CD4-positive, alpha-beta T cell (primary cell): ENCODE results near the gene ANTXR1. TPM values are rescaled to one million over a fixed set of nuclear protein-coding genes. Genes with fewer than 3 reads are reported as not detected.

ENCODE experiments used
- ATAC-seq: fragments of 200-7000 bp; cut with Tn5 transposase; one replicate; pipeline ENCODE4 v1.10.0; 2022; ENCODE audit warnings: mild to moderate bottlenecking; ENCODE audit not compliant: poor library complexity
- CTCF ChIA-PET: fragments of 350-600 bp; sonication (Branson Sonifier 250); formaldehyde crosslinking; loops from one replicate; lab custom pipeline; 2021; ENCODE audit warnings: antibody characterized with exemption, inconsistent platforms; lab: Charles Lee
- POLR2A ChIA-PET: fragments of 350-600 bp; sonication (Branson Sonifier 250); formaldehyde crosslinking; loops from one replicate; lab custom pipeline; 2021; ENCODE audit warnings: antibody characterized with exemption, inconsistent platforms; lab: Charles Lee
- DNase-seq, 14 experiments: peaks; one replicate each; pipeline ENCODE4 v3.0.0-alpha.2; 2013 to 2020; ENCODE audit warnings: mixed read lengths in 2 of 14
- H3K27ac ChIP-seq, 2 donors: one replicate each; pipeline versions ENCODE4 v1.5.1 to v1.7.0; 2013; ENCODE audit warnings: low read length in 2 of 2, low read depth in 1 of 2, mild to moderate bottlenecking in 1 of 2
- H3K27me3 ChIP-seq, 2 experiments: 1 replicate in 1 of 2; 2 replicates in 1 of 2; pipeline versions ENCODE4 v1.6.1 to v1.7.0; 2013; ENCODE audit warnings: low read length in 2 of 2, control low read depth in 1 of 2, mild to moderate bottlenecking in 1 of 2, moderate library complexity in 1 of 2; ENCODE audit not compliant: insufficient read depth in 2 of 2, control insufficient read depth in 1 of 2
- H3K36me3 ChIP-seq: one replicate; pipeline ENCODE4 v1.6.1; 2013; ENCODE audit warnings: low read length, control low read depth; ENCODE audit not compliant: insufficient read depth
- H3K4me1 ChIP-seq: one replicate; pipeline ENCODE4 v1.6.1; 2013; ENCODE audit warnings: low read length, control low read depth; ENCODE audit not compliant: insufficient read depth
- H3K4me3 ChIP-seq: one replicate; pipeline ENCODE4 v1.5.1; 2013; ENCODE audit warnings: mild to moderate bottlenecking, low read length, moderate library complexity
- H3K9me3 ChIP-seq, 2 experiments: 1 replicate in 1 of 2; 2 replicates in 1 of 2; pipeline versions ENCODE4 v1.6.1 to v1.7.0; 2013; ENCODE audit warnings: low read length in 2 of 2, mild to moderate bottlenecking in 2 of 2, control low read depth in 1 of 2, moderate library complexity in 1 of 2; ENCODE audit not compliant: control insufficient read depth in 1 of 2, insufficient read depth in 1 of 2
- H3K27ac Mint-ChIP-seq: one replicate; pipeline ENCODE4 v1.8.0; 2020; ENCODE audit warnings: mixed read lengths
- H3K27me3 Mint-ChIP-seq: one replicate; pipeline ENCODE4 v1.8.0; 2021; ENCODE audit warnings: mixed read lengths
- H3K36me3 Mint-ChIP-seq: one replicate; pipeline ENCODE4 v1.8.0; 2021; ENCODE audit warnings: low read depth, mixed read lengths
- H3K4me1 Mint-ChIP-seq: one replicate; pipeline ENCODE4 v1.8.0; 2021; ENCODE audit warnings: low read depth, mixed read lengths
- H3K4me3 Mint-ChIP-seq: one replicate; pipeline ENCODE4 v1.8.0; 2020; ENCODE audit warnings: mild to moderate bottlenecking, mixed read lengths
- H3K9me3 Mint-ChIP-seq: one replicate; pipeline ENCODE4 v1.8.0; 2020; ENCODE audit warnings: mixed read lengths
- intact Hi-C, 2 experiments: fragments of 100-400 bp; cut with DNase I in 1 of 2; cut with micrococcal nuclease in 1 of 2; formaldehyde crosslinking; loops; one replicate each; pipeline versions ENCODE4 v1.15.1 to v1.9.0; 2023 to 2025; cut with DNase I, micrococcal nuclease
- total RNA-seq, 174 experiments: library from RNA in 2 of 174; stranded (reverse) in 2 of 174; gene quantifications; one replicate each; pipeline ENCODE4 v1.2.3 and lab custom pipeline; 2021 to 2026
- TF ChIP-seq, protein P1 (sequence below): fragments of 200-600 bp; IDR thresholded peaks from one replicate; pipeline ENCODE4 v1.8.0; 2022; ENCODE audit warnings: antibody characterized with exemption, mild to moderate bottlenecking

The ANTXR1 gene
- total RNA-seq, 2 experiments from 2014 or later = not detected

DNA sequence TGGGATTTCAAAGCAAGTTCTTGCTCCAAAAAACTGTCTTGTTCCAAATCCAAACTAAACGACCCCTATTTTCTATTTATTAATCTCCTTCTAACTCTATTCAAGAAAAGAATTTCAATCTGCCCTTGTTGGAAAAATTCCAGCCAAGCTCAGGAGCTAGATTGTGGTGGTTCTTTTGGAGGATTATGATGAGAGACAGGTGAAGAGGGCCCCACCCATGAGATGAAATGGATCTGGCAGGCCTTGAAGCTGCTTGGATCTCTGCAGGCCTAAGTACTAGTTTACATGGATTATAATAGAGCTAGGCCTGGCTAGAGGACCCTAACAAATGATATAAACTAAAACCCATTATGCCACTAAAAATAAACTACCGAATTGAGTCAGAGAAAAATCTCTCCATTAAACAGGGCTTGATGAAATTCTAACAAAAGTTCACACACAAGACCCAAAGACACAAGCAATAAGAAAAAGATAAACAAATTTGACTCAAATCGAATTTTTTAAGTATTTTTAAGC lies 272.5 kb downstream of the ANTXR1 start:
- Mint-ChIP-seq H3K36me3 (no peaks in the 10 kb centered on the region), H3K4me3 (no peak overlapping the region), H3K4me1 (no peaks in the 10 kb centered on the region), H3K27ac (no peak overlapping the region), H3K27me3 (peaks cover 9% of the 10 kb centered on the region), H3K9me3 (no peaks in the 10 kb centered on the region)
- ChIA-PET CTCF (no interaction called here), POLR2A (no interaction called here)
- H3K4me3 ChIP-seq = no peak overlapping the region
- DNase-seq = no peak
- intact Hi-C loops = no loop called here
- no peaks in the 10 kb centered on the region for H3K9me3 ChIP-seq
- no peaks in the 10 kb centered on the region for H3K36me3 ChIP-seq
- no peak for ATAC-seq
- H3K27ac ChIP-seq = no peak overlapping the region
- TF ChIP-seq, protein P1, sequence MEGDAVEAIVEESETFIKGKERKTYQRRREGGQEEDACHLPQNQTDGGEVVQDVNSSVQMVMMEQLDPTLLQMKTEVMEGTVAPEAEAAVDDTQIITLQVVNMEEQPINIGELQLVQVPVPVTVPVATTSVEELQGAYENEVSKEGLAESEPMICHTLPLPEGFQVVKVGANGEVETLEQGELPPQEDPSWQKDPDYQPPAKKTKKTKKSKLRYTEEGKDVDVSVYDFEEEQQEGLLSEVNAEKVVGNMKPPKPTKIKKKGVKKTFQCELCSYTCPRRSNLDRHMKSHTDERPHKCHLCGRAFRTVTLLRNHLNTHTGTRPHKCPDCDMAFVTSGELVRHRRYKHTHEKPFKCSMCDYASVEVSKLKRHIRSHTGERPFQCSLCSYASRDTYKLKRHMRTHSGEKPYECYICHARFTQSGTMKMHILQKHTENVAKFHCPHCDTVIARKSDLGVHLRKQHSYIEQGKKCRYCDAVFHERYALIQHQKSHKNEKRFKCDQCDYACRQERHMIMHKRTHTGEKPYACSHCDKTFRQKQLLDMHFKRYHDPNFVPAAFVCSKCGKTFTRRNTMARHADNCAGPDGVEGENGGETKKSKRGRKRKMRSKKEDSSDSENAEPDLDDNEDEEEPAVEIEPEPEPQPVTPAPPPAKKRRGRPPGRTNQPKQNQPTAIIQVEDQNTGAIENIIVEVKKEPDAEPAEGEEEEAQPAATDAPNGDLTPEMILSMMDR = no peak
- H3K4me1 ChIP-seq = no peaks in the 10 kb centered on the region
- H3K27me3 ChIP-seq = no peaks in the 10 kb centered on the region

DNA sequence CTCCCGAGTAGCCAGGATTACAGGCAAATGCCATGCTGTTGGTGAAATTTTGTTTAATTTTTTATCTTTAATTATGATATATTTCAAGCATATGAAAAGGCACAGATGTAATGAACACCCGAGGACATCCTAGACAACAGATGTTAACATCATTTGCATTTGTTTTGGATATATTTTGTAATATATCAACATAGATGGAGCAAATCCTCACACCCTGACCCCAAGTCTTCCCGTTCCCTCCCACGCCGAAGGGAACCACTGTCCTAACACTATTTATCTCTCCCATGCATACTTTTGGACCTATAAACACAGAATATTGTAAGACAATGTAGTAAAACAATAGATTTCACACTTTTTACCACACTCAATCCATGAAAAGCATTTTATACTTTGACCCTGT lies 274.6 kb downstream of the ANTXR1 start:
- TF ChIP-seq, protein P1 = no peak
- peaks cover 6% of the 10 kb centered on the region for H3K27me3 Mint-ChIP-seq
- H3K4me1 ChIP-seq = no peaks in the 10 kb centered on the region
- no peak for ATAC-seq
- CTCF ChIA-PET = no interaction called here
- H3K27ac Mint-ChIP-seq = no peak overlapping the region
- no peak overlapping the region for H3K4me3 ChIP-seq
- no peak overlapping the region for H3K27ac ChIP-seq
- DNase-seq = no peak
- no peak overlapping the region for H3K4me3 Mint-ChIP-seq
- intact Hi-C loops = no loop called here
- no peaks in the 10 kb centered on the region for H3K36me3 ChIP-seq
- POLR2A ChIA-PET = no interaction called here
- no peaks in the 10 kb centered on the region for H3K36me3 Mint-ChIP-seq
- H3K9me3 Mint-ChIP-seq = no peaks in the 10 kb centered on the region
- no peaks in the 10 kb centered on the region for H3K27me3 ChIP-seq
- no peaks in the 10 kb centered on the region for H3K4me1 Mint-ChIP-seq
- no peaks in the 10 kb centered on the region for H3K9me3 ChIP-seq

DNA sequence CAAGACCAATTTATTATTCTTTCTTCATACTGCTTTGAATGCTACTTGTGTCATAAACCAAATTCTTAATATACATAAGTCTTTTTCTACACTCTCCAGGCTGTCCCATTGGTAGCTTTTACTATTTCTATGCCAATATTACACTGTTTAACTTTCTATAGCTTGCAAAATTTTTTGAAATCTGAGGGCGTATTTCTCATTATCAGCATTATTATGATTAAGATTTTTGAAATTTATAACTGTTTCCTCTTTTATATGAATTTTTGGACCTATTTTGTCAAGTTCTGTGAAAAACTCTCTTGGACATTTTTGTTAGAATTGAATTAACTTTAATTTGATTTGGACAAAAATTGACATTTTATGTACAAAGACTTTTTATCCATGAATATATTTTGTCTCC lies 275.4 kb downstream of the ANTXR1 start:
- no peaks in the 10 kb centered on the region for H3K4me1 Mint-ChIP-seq
- CTCF ChIA-PET = no interaction called here
- intact Hi-C loops = no loop called here

More for the DNA sequence above, 275.4 kb downstream of the ANTXR1 start:
- no peak overlapping the region for H3K4me3 Mint-ChIP-seq
- POLR2A ChIA-PET = no interaction called here
- ATAC-seq (no peak), DNase-seq (no peak)
- TF ChIP-seq, protein P1 = no peak
- H3K9me3 Mint-ChIP-seq = no peaks in the 10 kb centered on the region
- H3K36me3 Mint-ChIP-seq = no peaks in the 10 kb centered on the region
- no peaks in the 10 kb centered on the region for H3K27me3 ChIP-seq
- no peaks in the 10 kb centered on the region for H3K9me3 ChIP-seq
- H3K4me1 ChIP-seq = no peaks in the 10 kb centered on the region
- no peak overlapping the region for H3K27ac ChIP-seq
- H3K36me3 ChIP-seq = no peaks in the 10 kb centered on the region
- H3K4me3 ChIP-seq = no peak overlapping the region
- H3K27ac Mint-ChIP-seq = no peak overlapping the region
- peaks cover 6% of the 10 kb centered on the region for H3K27me3 Mint-ChIP-seq
